Kasumi-1 (cell line): Measurements from ENCODE around the gene AK3.
A peak's percentile ranks its signal among the peaks of the same experiment; 100 is the strongest.
"Not testable (repeated sequence)": the region's sequence is repeated elsewhere in the genome, so short reads cannot be mapped to it uniquely, and the experiment has no call there.

Experiments
- DNase-seq, 2 experiments: peaks; one replicate each; lab custom pipeline; 2025; lab: John Stamatoyannopoulos, UW

Gene AK3

DNA sequence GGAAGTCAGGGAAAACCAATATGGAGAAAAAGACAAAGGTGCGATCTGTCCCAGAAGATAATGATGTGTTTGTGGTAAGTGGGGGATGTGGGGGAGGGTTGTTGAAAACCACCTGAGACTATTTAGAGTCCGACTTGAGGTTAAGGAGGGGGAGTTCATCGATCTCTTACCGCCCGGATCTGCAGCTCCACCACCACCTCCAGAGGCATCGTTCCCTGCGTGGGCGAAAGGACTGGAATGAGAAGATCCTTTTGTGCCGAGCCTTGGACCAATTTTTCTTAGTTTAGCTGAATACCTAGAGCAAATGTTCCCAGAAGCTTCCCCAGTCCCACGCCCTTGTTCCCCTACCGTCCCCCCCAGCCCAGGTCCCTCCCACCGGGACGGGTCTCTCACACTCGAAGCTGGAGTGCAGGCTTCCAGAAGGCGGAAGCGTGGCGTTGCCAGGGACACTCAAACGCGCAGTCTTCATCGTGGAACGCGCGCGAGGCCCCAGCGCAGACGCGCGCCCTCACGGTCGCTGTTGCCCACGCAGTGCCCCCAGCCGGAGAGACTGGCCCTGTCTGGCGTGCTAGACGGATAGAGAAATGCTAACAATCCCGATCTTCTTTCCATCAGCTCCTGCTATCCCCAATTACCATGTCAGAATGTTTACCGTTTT, 74.8 kb downstream of the AK3 start, which contains the start of gene SPATA6L:
SPATA6L (minus strand) TSS at position 439 of the 658 bp plus-strand sequence; CDS start at position 209, 230 bp downstream.
- peak; percentile 6 to 10 for DNase-seq

DNA sequence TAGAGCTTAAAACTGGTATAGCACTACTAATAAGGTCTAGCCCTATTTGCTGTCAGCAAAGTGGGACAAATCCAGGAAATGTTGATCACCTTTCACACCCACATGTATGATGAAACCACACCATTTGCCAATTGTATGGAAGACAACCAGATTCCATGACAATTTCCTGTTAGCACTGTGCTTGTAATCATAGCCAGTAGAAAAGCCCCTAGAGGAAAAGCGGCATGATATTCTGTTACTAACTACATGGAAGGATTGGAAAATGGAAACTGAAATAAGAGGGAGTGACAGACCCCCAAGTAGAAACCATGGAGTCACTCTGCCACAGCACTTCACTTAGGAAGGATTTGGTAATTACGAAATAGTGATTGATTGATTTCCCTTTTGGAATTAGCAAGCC, 75.6 kb downstream of the AK3 start:
- no peak for DNase-seq

DNA sequence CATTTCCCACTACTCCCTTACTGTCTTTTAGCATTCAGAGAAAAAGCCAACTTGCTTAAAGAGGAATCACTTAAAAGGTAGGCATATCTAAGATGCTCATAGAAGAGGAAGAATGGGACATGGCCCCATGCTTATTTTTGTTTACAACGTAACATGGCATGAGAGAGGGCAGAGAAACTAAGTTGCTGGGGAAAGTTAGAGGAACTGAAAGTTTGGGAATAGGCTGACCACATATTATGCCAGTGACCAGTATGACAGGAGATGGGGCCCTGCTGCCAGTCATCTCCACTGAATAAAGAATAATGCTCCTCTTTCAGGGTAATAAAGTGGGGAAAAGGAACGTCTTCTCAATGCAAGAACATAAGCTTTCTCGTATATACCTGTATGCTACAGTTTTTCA, 77.0 kb downstream of the AK3 start:
- DNase-seq = no peak

DNA sequence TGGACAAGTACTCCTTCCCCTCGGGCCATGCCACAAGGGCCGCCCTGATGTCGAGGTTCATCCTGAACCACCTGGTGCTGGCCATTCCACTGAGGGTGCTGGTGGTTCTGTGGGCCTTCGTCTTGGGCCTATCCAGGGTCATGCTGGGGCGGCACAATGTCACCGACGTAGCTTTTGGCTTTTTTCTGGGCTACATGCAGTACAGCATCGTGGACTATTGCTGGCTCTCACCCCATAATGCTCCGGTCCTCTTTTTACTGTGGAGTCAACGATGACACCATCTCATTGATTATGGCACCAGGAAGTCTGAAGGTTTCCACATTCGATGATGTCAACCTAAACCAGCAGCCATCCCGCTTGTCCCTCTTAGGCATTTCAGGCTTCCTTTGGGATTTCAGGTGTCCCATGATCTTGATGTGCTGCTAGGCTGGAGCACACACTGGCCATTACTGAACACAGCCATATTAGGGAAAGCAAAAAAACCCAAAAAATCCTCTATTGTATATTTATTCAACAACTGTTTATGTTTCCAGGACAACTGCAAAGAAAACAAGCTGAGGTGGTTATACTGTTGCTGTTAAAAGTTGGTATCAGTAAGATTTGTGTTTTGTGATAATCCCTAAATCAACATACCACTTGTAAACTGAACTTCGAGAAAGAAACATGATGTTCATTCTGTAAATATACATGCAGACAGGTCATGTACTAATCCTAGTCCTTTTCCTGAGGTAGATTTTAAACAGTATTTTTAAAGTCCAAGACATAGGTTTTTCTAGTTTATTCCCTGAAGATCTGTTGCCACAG, 77.8 kb downstream of the AK3 start:
- DNase-seq = no peak

DNA sequence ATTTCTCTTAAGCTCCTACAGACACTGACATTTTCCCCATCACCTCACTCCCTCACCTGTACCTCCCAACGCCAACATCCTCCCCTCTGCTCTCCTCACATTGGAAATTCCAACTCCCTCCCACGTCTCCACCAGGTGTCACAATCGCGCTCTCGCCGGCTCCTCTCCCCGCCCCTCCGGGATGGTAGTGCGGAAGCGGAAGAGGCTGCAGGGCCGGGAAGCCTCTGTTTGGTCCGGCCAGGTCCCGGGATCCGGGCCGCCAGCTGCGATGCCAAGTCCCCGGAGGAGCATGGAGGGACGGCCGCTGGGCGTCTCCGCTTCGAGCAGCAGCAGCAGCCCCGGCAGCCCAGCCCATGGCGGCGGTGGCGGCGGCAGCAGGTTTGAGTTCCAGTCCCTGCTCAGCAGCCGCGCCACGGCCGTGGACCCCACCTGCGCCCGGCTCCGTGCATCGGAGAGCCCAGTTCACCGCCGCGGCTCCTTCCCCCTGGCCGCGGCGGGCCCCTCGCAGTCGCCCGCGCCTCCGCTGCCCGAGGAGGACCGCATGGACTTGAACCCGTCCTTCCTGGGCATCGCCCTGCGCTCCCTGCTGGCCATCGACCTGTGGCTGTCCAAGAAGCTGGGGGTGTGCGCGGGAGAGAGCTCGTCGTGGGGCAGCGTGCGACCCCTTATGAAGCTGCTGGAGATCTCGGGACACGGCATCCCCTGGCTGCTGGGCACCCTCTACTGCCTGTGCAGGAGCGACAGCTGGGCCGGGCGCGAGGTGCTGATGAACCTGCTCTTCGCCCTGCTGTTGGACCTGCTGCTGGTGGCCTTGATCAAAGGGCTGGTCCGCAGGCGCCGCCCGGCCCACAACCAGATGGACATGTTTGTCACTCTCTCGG, 78.7 kb downstream of the AK3 start, which contains the start of gene PLPP6:
PLPP6 (plus strand) TSS at position 187 of the 881 bp plus-strand sequence; CDS start at position 269, 82 bp downstream.
- peak; percentile 40 to 46 for DNase-seq

DNA sequence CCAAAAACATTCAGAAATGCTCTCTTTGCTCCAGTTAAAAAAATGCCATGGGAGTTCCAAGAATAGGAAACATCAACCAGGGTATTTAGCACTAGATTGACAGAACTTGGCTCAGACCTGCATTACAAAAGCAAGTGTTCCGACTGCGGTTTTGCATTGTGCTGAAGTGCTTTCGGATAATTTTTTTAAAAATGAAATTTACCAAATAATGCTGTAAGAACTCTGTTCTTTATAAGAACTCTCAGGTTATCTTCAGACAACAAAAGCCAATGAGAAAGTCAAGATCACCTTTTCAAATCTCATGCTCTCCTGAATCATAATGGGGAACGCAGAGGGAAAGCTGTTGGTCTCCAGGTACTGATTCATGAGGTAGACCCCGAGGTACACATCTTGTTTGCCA, 79.4 kb downstream of the AK3 start:
- peak in 1 of 2 experiments; percentile 10 for DNase-seq

DNA sequence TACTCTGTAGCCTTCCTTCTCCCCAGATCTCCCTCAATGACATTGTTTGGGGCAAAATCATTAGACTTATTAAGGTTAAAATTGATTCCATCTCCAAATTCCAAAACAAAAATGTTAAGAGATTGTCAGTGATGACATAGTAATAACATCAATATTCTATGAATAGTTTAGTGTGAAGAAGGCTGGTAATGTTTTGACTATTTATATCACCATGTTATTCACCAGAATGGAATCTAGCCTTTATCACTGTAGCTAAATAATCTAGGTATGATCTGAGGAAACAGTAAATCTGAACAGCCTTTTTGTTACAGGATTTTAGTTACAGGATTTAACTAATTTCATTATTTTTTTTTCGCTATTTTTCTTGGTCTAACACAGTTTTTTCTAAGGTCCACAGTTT, 79.8 kb downstream of the AK3 start:
- DNase-seq = no peak

DNA sequence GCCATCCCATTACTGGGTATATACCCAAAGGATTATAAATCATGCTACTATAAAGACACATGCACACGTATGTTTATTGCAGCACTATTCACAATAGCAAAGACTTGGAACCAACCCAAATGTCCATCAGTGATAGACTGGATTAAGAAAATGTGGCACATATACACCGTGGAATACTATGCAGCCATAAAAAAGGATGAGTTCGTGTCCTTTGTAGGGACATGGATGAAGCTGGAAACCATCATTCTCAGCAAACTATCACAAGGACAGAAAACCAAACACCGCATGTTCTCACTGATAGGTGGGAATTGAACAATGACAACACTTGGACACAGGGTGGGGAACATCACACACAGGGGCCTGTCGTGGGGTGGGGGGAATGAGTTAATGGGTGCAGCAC, 80.3 kb downstream of the AK3 start:
- not testable (repeated sequence) for DNase-seq
